ENCODE measurements around the gene MTMR10.

Gene MTMR10, protein sequence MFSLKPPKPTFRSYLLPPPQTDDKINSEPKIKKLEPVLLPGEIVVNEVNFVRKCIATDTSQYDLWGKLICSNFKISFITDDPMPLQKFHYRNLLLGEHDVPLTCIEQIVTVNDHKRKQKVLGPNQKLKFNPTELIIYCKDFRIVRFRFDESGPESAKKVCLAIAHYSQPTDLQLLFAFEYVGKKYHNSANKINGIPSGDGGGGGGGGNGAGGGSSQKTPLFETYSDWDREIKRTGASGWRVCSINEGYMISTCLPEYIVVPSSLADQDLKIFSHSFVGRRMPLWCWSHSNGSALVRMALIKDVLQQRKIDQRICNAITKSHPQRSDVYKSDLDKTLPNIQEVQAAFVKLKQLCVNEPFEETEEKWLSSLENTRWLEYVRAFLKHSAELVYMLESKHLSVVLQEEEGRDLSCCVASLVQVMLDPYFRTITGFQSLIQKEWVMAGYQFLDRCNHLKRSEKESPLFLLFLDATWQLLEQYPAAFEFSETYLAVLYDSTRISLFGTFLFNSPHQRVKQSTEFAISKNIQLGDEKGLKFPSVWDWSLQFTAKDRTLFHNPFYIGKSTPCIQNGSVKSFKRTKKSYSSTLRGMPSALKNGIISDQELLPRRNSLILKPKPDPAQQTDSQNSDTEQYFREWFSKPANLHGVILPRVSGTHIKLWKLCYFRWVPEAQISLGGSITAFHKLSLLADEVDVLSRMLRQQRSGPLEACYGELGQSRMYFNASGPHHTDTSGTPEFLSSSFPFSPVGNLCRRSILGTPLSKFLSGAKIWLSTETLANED

DNA sequence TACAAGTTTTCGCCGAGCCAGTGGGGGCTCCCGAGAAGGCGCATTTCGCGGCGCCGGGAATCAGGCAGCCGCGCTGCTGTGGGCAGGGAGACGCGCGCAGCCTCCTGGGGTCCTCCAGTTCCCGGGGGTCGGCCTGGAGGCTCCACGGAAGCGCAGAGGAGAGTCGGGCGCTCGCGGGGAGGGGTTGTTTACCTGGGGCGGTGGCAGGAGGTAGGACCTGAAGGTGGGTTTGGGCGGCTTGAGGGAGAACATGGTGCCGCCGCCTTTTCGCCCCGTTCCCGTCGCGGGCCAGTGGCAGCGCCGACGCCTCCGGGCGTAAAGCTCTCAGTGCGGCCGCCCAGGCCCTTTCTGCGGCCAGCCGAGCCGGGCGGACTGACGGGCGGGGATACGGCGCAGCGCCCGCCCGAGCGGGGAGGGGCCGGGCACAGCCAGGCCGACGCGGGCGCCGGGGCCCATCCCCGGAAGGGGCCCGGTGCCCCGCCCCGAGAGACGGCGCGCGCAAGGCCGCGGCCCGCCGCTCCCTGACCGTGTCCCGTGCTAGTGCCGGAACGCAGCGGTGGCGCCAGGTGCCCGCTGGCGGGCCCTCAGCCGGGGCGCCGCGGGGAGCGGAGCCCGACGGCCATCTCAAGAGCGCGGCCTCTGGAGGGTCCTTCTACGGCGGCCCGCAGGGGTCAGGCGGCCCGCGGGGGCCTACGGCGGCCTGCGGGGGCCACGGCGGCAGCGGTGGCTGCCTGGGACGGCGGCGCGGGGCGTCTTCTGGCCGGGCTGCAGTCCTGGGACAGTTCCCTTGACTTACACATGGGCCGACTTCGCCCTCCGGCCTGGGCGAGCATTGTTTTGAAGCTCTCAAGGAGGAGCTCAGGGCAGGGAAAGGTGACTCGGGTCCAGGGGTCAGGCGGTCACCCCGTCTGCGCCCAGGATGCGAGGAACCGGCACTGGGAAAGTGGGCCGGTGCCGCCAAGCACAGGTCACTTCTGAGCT is at the start of gene MTMR10:
Gene MTMR10 (minus strand): TSS at position 374 of the 981 bp plus-strand sequence. CDS start 122 bp downstream, at position 252.
- no peak for FAIRE-seq

DNA sequence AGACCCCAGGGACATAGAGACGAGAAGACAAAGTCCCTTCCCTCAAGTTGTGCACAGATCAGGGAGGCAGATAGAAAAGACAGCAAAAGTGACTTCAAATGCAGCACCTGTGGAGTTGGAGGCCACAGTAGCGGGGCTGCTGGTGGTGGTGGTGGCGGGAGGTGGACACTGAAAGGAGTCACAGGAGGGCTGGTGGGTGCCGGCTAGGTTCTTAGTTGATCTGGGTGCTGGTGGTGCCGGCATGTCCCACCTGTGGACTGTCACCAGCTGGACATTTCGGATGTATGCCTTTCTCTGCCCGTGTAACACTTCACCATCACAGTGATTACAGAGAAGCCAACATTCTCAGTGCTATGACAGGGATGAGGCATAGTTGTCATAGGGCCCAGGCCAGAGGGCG is 49.2 kb upstream of the MTMR10 start:
- FAIRE-seq = no peak

DNA sequence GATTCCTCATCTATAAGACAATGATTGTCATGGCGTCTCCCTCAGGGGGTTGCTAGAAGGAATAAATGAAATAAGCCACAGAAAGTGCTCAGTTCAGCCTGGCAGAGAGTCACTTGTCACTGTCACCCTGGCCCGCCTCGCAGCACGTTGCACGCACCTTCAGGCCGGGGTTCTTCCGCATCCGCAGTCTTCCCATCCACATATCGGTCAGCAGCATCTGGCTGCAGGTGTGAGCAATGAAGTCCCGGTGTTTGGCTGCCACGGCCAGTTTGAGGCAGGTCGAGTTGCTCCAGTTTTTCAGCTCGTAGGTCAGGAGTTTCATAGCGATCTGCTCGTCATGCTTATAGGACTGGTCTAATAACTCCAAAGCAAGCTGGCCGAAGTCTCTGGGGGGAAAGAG is 48.5 kb upstream of the MTMR10 start:
- FAIRE-seq = no peak

- FAIRE-seq = no peak
Measured at GRCh38 chr15:31037731-31038477, 46.5 kb upstream of the MTMR10 start.

DNA sequence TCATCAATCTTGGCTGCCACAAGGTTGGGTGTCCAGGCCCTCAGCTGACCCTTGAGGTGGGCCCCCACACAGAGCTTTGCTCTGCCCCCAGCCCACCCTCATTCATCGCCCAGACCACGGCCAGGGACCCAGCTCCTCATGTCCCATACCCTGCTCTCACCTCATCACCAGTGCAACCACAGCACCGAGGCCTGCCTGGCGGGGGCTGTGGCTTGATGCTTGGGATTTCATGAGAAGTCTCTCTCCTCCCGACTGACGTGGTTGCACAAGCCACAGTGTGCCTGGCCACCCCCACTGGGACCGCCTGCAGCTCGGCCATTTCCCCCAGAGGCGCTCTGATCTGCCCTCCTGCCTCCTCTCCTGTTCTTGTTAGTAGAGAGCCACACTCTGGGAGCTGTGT is 45.4 kb upstream of the MTMR10 start:
- FAIRE-seq = no peak

- FAIRE-seq = no peak
Measured at GRCh38 chr15:31035610-31036009, 44.2 kb upstream of the MTMR10 start.

GRCh38 chr15:31034152-31034551 is 42.7 kb upstream of the MTMR10 start:
- FAIRE-seq = no peak

DNA sequence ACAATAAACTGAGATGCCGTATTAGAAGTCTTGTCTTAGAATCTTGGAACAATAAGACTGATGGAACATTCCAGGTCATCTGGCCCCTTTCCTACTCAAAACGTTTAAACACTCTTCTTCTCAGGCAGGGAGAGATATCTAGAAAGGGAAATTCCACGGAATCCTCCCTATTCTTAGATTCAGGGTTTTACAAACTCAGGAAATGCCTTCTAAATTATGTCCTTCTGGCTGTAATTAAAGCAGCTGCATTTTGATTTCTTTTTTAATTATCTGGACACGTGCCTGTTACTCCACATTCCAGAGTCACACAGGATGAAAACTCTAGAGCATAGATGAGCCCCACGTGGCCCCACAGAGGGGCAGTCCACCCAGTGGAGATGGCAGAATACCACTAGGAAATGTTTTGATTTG is 41.5 kb upstream of the MTMR10 start:
- FAIRE-seq = no peak

DNA sequence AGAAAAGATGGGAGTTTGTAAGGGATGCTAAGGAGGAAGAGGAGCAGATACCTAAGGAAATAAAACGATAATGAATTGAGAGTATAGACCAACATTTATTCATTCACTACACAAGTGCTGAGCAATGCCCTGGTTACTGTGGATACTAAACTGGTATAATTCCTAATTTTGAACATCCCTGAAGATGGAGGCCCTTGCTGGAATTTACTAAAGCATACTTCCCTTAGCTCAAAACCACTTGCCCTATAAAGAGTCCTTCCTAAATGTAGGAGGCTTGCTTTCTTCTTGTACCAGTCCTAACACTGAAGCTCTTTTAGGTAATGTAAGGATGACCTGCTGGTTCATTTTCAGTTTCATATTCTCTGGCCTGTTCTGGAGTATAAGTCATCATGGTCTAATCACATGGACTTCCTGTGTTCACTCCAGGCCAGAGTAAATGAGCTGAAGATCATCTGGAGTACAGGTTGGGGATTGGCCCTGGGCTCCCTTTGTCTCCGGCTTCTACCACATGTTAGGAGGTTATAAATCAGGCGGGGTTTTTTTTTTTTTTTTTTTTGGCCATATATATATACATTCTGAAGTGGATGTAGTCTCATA is 40.1 kb upstream of the MTMR10 start:
- no peak for FAIRE-seq

DNA sequence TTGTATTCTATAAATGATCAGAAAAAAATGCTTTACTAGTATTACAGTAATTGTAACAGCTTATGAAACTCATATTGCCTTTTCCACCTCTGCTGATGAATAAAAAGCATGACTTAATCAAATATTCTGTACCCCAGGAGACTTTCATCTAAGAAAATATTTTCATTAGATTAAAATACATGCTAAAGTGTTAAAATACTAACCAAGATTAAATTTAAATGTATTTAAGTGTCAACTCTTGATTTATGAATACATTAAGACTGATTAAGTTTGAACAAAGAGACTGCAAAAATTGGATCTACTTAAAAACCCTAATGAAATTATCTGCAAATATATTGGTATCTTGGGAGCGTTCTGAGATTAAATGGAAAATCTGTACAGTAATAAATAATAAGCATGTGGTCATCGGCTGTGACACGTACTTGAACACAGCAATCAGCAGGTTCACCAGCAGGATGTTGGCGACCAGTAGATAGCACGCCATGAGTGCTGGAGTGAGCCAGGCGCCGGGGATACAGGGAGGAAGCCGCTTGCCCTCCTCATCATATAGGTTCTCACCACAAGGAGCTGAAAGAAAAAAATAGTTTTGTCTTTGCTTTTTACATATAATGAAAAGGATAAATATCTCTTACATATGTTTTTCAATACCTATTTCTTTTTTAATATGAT is 36.6 kb upstream of the MTMR10 start:
- FAIRE-seq = no peak

- no peak for FAIRE-seq
Measured at GRCh38 chr15:31025996-31026395, 34.6 kb upstream of the MTMR10 start.

- FAIRE-seq = no peak
Measured at GRCh38 chr15:31024979-31025378, 33.6 kb upstream of the MTMR10 start.

- FAIRE-seq = no peak
Measured at GRCh38 chr15:31024330-31024729, 32.9 kb upstream of the MTMR10 start.

DNA sequence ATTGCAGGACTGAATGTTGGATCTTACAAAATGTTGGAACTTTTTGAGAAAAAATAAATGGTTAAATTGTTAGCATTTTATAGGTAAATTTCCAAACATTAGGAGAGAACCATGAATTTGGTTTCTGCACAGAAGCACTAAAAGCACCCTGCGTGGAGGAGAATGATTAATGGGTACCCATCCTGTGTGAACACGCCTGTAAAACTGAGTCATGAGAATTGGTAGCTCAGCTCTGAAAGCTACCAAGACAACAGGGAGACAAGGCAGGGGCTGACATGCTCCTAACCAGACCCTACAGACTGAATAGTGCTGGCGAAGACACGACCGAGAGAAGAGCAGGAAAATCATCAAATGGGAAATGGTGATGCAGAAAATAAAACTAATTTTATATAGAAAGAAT is 32.4 kb upstream of the MTMR10 start:
- no peak for FAIRE-seq

DNA sequence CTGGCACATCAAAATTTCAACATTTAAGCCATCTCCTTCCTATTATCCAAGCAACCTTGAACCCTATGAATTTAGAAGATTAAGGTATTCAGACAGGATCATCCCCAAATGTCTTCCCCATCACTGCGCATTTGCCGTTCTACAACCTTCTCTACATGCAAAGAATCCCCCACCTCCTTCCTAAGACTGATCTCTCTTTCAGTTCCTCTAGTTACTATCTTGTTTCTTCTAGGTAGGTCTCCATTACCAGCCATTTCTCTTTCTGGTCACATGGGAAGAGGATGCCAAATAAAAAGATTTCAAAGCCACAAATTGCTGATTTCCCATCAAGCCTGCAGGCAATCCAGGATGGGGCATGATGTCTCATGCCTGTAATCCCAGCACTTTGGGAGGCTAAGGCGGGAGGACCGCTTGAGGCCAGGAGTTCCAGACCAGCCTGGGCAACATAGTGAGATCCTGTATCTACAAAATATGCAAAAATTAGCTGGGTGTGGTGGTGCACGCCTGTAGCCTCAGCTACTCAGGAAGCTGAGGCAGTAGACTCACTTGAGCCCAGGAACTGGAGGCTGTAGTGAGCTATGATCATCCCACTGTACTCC is 29.7 kb upstream of the MTMR10 start:
- FAIRE-seq = no peak

DNA sequence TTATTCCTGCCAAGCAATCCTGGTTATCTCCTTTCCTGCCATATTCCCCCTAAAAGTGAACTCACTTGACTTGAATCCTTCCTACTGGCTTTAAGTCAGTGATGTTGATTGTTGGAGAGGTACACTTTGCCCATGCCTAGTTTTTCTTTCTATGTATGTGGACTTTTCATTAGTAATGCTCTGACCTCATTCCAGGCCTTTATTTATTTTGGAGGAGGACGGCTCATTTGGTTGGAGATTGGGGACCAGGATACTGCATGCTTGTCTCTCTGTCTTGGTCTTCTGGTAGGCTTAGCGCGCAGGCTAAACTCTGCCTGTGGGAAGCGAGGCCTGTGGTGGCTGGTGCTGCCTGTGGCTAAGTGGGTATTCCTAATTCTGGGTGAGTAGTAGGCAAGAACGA is 29.1 kb upstream of the MTMR10 start:
- FAIRE-seq = no peak

- FAIRE-seq = no peak
Measured at GRCh38 chr15:31019986-31020385, 28.6 kb upstream of the MTMR10 start.

DNA sequence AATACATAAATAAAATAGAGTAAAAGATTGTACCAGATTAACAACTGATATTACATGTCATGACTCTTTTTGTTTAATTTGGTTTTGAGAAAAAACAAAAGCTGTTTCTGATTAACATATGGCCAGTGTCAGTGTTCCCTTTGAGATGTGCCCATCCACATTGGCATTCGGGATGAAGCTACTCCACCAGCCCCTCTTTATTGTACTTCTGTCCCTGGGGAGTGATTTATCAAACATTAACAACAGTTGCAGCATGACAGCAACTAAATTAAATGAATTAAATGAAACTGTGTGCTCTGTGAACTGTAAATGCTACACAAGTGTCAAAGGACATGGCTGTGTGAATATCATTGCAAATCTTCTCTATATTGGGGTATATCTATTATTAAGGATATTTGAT is 25.9 kb upstream of the MTMR10 start:
- no peak for FAIRE-seq

- no peak for FAIRE-seq
Measured at GRCh38 chr15:31016446-31016915, 25.1 kb upstream of the MTMR10 start.

GRCh38 chr15:31014608-31014925 is 23.1 kb upstream of the MTMR10 start:
- no peak for FAIRE-seq

Data from TTC549 (cell line).